ENCODE results near the gene ARHGAP5.

Gene ARHGAP5

DNA sequence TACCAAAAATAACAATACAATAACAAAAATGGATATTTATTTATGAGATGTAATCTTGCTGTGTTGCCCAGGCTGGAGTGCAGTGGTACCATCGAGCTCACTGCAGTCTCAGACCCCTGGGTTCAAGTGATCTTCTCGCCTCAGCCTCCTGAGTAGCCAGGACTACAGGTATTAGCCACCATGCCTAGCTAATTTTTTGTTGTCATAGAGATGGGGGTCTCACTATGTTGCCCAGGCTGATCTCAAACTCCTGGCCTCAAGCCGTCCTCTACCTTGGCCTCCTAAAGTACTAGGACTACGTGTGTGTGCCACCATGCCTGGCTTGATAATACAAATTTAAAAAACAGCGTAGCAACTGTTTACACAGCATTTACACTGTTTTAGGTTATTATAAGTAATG, 23.1 kb downstream of the ARHGAP5 start:
- TF ChIP-seq, protein P1, sequence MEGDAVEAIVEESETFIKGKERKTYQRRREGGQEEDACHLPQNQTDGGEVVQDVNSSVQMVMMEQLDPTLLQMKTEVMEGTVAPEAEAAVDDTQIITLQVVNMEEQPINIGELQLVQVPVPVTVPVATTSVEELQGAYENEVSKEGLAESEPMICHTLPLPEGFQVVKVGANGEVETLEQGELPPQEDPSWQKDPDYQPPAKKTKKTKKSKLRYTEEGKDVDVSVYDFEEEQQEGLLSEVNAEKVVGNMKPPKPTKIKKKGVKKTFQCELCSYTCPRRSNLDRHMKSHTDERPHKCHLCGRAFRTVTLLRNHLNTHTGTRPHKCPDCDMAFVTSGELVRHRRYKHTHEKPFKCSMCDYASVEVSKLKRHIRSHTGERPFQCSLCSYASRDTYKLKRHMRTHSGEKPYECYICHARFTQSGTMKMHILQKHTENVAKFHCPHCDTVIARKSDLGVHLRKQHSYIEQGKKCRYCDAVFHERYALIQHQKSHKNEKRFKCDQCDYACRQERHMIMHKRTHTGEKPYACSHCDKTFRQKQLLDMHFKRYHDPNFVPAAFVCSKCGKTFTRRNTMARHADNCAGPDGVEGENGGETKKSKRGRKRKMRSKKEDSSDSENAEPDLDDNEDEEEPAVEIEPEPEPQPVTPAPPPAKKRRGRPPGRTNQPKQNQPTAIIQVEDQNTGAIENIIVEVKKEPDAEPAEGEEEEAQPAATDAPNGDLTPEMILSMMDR (conservative IDR thresholded peaks at IDR 0.05; ENCODE audit: low read depth), result no peak
- CTCF ChIA-PET, result no interaction called here
- DNase-seq (ENCODE audit: low spot score), result no peak
- POLR2A ChIA-PET (ENCODE audit: low non-redundant PET), result no interaction called here
- H3K27ac ChIP-seq, result no peak overlapping the region

DNA sequence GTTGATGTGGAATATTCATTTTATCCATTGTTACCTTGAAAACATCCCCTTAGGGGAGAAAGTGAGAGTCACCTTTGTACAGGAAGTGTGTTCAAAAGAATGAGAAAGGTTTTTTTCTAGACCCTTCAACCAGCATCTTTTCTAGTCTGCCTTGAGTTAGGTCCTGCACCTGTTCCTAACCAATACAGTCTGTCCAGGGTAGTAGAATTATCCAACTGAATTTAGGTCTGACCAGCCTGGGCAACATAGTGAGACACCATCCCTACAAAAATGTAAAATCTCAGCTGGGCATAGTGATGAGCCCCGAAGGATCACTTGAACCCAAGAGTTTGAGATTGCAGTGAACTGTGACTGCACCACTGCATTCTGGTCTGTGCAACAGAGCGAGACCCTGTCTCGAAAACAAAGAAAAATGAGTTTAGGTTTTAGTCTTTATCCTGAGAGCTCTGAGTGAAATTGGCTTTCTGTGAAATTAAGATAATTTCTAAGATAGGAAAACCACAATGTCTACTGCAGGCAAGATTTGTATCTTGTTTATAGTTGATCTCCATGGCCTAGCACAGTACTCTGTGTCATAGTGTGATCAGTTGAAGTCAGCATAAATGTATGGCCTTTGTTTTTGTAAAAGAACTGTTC, 25.2 kb downstream of the ARHGAP5 start:
- DNase-seq (ENCODE audit: low spot score), result no peak
- TF ChIP-seq, protein P1 (conservative IDR thresholded peaks at IDR 0.05; ENCODE audit: low read depth), result no peak
- CTCF ChIA-PET, result interaction anchor here (0.6 kb wide), 1 partner anchor 37 kb away, joined by 3 read pairs; no protein-coding TSS in a partner anchor
- H3K27ac ChIP-seq, result no peak overlapping the region
- POLR2A ChIA-PET (ENCODE audit: low non-redundant PET), result no interaction called here

DNA sequence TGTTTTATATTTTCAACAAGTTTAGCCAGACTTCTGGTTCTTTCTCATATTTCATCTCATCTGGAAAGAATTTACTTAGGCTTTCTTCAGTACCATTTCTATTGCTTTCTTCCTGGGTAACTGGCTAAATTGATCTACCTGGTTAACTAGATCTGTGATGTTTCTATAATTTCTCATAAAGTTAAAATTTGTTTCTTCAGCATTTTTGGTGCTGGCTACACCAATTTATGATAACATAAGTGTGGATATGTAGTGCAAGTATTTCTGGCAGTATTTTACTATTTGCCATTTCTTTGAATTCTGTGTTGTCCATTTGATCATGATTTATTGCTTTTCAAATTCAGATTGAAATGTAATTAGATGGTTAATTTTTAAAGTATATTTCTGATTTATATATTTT, 25.9 kb downstream of the ARHGAP5 start:
- CTCF ChIA-PET, result no interaction called here
- no peak overlapping the region for H3K27ac ChIP-seq
- no peak for DNase-seq (ENCODE audit: low spot score)
- TF ChIP-seq, protein P1 (conservative IDR thresholded peaks at IDR 0.05; ENCODE audit: low read depth), result no peak
- POLR2A ChIA-PET (ENCODE audit: low non-redundant PET), result no interaction called here

DNA sequence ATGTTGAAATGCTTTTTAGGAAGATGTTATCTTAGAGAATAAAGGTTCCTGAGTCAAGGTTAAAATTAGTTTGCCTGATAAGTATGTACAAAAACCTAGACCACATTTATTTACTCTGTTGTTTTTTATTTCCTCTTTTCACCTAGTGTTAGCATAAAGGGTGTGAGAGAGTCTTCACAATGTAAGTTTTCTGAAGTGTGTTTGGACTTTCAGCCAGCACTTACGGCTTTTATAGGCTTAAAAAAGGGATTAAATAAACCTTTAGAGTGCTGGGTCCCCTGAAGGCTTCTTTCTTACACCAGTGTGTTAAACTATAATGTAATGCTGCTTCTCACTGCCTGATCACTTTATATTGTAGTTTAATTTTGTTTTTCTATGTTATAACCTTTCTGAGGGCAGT, 27.2 kb downstream of the ARHGAP5 start:
- no peak for DNase-seq (ENCODE audit: low spot score)
- ChIA-PET POLR2A (ENCODE audit: low non-redundant PET) (no interaction called here), CTCF (no interaction called here)
- H3K27ac ChIP-seq, result no peak overlapping the region
- TF ChIP-seq, protein P1 (conservative IDR thresholded peaks at IDR 0.05; ENCODE audit: low read depth), result no peak

DNA sequence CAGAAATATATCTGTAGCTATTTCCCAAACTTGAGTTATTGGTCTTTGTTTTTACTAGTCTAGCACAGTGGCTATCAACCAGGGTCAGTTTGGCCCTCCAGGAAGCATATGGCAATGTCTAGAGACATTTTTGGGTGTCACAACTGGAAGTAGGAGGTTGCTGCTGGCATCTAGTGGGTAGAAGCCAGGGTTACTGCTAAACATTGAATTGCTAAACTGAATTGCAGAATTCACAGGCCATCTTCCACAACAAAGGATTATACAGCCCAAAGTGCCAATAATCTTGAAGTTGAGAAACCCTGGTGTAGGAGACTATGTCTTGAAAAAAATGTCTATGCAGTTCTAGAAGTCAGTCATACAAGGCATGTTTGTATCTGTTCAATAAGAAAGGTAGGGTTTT, 27.7 kb downstream of the ARHGAP5 start:
- no peak overlapping the region for H3K27ac ChIP-seq
- DNase-seq (ENCODE audit: low spot score), result no peak
- ChIA-PET CTCF (no interaction called here), POLR2A (ENCODE audit: low non-redundant PET) (no interaction called here)
- TF ChIP-seq, protein P1 (conservative IDR thresholded peaks at IDR 0.05; ENCODE audit: low read depth), result no peak

DNA sequence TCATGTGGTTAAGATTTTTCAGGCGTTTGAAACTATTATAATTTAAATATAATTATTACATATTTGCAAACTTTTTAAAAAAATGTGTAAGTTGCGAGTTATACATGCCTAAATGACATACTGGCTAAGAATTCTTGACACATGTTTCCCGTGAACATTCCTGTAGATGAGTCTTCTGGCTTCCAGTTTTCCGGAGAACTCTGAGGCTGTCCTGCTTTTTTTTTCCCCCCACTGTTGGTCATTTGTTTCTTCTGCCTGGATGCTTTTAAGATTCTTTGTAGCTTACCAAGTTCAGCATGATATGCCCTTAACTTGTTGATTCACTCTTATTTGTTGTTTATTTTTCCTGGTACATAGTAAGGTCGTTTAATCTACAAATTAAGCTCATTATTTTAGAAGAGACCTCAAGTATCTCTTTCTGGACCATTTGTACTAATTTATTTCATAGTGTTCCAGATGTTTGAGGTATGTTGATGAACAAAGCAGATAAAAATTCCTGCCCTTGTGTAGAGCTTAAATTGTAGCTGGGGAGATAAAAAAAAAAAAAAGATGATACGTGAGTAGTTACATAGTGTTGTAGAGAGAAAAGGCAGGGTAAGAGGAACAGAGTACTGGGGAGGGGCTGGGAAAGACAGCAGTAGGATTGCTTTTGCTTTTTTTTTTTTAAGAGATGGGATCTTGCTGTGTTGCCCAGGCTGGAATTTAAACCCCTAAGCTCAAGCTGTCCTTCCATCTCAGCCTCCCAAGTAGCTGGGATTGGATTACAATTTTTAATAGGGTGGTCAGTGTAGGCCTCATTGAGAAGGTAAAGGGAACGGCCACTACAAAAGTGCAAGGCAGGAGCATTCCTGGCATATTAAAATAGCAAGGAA, 32.8 kb downstream of the ARHGAP5 start:
- DNase-seq (ENCODE audit: low spot score), result no peak
- CTCF ChIA-PET, result interaction anchor here (0.6 to 1.0 kb wide), 3 partner anchors 29 to 569 kb away, joined by 3 to 6 read pairs (median 3); no protein-coding TSS in a partner anchor
- no peak overlapping the region for H3K27ac ChIP-seq
- POLR2A ChIA-PET (ENCODE audit: low non-redundant PET), result no interaction called here
- TF ChIP-seq, protein P1 (conservative IDR thresholded peaks at IDR 0.05; ENCODE audit: low read depth), result no peak
